ENCODE results near the gene PLEKHG5. TPM values are rescaled to one million over a fixed set of nuclear protein-coding genes. Genes with fewer than 3 reads are reported as not detected.

PLEKHG5 gene
- total RNA-seq, 1 donor from 2014 or later, result 0.22 TPM

DNA sequence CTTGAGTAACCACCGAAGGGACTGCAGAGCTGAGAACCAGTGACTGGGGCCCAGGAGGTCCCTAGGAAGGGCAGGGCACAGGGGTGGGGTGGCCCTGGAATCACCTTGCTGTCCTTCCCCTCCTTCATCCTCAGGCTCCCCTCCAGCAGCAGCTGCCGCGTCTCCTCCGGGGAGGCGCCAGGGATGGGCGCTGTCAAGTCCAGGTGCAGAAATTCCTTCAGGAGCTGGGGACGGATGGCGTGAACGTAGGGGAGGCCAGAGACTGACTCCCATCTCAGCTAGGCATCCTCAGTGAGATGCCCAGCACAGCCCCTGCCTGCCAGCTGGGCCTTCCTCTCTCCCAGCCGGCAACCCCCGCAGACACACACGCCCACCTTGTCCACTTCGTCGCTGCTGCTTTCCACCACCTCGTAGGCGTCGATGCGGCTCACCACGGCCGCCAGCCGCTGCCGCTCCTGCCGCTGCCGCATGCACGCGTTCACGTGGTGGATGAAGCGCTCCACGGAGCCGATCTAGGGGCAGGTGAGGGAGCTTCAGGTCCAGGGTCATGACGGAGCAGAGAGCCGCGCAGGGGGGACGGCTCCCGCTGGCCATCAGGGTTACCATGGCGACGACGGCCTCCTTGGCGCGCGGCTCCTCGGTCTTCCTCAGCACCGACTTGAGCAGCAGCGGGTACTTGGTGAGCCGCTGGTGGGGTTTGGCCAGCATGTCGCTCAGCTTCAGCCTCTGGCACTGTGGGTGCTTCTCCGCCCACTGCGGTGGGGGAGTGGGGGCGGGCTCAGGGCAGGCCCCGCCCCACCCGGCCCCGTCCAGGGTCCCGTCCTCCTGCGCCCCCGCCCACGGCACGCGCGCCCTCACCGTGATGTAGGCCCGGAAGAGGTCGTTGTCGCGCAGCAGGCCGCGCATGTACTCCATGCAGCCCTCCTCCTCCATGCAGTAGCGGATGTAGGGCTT, 21.1 kb downstream of the PLEKHG5 start:
- ChIA-PET POLR2A (no interaction called here), CTCF (no interaction called here)
- TF ChIP-seq, protein P1, sequence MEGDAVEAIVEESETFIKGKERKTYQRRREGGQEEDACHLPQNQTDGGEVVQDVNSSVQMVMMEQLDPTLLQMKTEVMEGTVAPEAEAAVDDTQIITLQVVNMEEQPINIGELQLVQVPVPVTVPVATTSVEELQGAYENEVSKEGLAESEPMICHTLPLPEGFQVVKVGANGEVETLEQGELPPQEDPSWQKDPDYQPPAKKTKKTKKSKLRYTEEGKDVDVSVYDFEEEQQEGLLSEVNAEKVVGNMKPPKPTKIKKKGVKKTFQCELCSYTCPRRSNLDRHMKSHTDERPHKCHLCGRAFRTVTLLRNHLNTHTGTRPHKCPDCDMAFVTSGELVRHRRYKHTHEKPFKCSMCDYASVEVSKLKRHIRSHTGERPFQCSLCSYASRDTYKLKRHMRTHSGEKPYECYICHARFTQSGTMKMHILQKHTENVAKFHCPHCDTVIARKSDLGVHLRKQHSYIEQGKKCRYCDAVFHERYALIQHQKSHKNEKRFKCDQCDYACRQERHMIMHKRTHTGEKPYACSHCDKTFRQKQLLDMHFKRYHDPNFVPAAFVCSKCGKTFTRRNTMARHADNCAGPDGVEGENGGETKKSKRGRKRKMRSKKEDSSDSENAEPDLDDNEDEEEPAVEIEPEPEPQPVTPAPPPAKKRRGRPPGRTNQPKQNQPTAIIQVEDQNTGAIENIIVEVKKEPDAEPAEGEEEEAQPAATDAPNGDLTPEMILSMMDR (IDR thresholded peaks at IDR 0.05), result no peak
- H3K36me3 Mint-ChIP-seq (ENCODE audit: low read depth), result no peaks in the 10 kb centered on the region
- no peak overlapping the region for H3K4me3 Mint-ChIP-seq
- ATAC-seq (ENCODE audit: low read depth) (no peak), DNase-seq (no peak)
- intact Hi-C loops (cut with micrococcal nuclease), result no loop called here
- peaks cover 8% of the 10 kb centered on the region for H3K27me3 Mint-ChIP-seq
- no peak overlapping the region for H3K27ac Mint-ChIP-seq
- no peaks in the 10 kb centered on the region for H3K4me1 Mint-ChIP-seq
- H3K9me3 Mint-ChIP-seq, result no peaks in the 10 kb centered on the region

DNA sequence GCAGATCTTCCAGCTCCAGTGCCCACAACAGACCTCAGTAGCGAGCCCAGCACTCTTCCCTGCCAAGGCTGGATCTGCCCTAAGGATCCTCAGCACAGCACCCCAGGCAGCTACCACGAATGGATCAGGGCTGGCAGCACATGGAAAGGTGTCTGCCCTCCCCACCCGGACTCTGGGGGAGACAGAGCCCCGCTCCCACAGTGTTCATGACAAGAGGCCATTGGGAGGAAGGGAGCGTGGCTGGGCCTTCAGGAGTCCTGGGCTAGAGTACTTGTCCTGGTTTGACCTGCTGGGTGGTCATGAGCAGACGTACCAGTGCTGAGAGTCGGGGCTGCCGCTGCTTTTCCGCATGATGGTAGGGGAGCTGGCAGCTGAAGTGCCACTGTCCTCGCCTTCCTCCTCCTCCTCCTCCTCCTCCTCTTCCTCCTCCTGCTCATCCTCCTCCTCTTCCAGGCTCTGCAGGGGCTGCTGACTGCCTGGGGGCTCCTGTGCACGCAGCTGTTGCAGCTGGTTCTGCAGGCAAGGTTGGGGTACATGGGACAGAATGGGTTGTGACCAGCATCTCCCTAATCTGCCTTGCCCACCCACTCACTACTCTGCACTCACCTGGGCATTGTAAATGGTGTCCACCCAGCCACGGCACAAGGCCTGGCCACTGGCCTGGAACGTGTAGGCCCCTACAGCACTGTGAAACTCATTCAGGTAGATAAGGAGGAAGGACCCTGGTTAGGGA, 22.6 kb downstream of the PLEKHG5 start:
- ATAC-seq (ENCODE audit: low read depth) (no peak), DNase-seq (no peak)
- Mint-ChIP-seq H3K36me3 (ENCODE audit: low read depth) (no peaks in the 10 kb centered on the region), H3K4me3 (no peak overlapping the region), H3K4me1 (no peaks in the 10 kb centered on the region), H3K9me3 (no peaks in the 10 kb centered on the region), H3K27me3 (peaks cover 17% of the 10 kb centered on the region), H3K27ac (no peak overlapping the region)
- intact Hi-C loops (cut with micrococcal nuclease), result no loop called here
- ChIA-PET POLR2A (no interaction called here), CTCF (no interaction called here)
- TF ChIP-seq, protein P1 (IDR thresholded peaks at IDR 0.05), result no peak

- H3K4me3 Mint-ChIP-seq, result no peak overlapping the region
- ChIA-PET CTCF (no interaction called here), POLR2A (no interaction called here)
- H3K27me3 Mint-ChIP-seq, result peaks cover 21% of the 10 kb centered on the region
- intact Hi-C loops (cut with micrococcal nuclease), result no loop called here
- H3K36me3 Mint-ChIP-seq (ENCODE audit: low read depth), result no peaks in the 10 kb centered on the region
- H3K27ac Mint-ChIP-seq, result no peak overlapping the region
- TF ChIP-seq, protein P1 (IDR thresholded peaks at IDR 0.05), result no peak
- no peaks in the 10 kb centered on the region for H3K4me1 Mint-ChIP-seq
- DNase-seq (no peak), ATAC-seq (ENCODE audit: low read depth) (no peak)
- no peaks in the 10 kb centered on the region for H3K9me3 Mint-ChIP-seq
Measured at GRCh38 chr1:6467744-6468688, 23.5 kb downstream of the PLEKHG5 start.

DNA sequence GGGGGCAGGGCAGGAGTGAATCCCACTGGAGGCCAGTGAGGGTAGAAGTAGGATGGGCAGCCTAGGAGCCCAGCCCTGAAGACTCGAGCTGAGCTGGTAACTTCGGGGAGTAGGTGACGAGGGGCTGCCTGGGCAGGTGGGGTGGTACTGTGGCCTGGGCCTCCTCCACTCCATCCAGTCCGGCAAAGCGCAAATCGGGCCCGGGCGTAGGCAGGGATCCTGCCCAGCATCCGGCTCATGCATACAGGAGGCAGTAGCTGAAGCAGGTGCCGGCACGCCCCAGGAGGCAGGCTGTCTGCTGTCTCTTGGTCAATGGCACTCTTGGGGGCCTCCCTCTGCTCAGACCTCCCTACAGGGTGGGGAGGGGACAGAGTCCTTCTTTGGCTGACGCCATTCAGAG, 24.2 kb downstream of the PLEKHG5 start:
- no peak overlapping the region for H3K4me3 Mint-ChIP-seq
- DNase-seq, result no peak
- no peak for ATAC-seq (ENCODE audit: low read depth)
- H3K27me3 Mint-ChIP-seq, result peaks cover 24% of the 10 kb centered on the region
- H3K27ac Mint-ChIP-seq, result no peak overlapping the region
- CTCF ChIA-PET, result no interaction called here
- TF ChIP-seq, protein P1 (IDR thresholded peaks at IDR 0.05), result no peak
- no peaks in the 10 kb centered on the region for H3K36me3 Mint-ChIP-seq (ENCODE audit: low read depth)
- H3K9me3 Mint-ChIP-seq, result no peaks in the 10 kb centered on the region
- intact Hi-C loops (cut with micrococcal nuclease), result no loop called here
- POLR2A ChIA-PET, result no interaction called here
- H3K4me1 Mint-ChIP-seq, result peaks cover 3% of the 10 kb centered on the region
